HepG2 (cell line): ENCODE data around the gene COMP. TPM values are rescaled to one million over a fixed set of nuclear protein-coding genes. Genes with fewer than 3 reads are reported as not detected.

Source experiments
- HOXA9 ChIP-seq: sonication (generic); formaldehyde crosslinking; IDR thresholded peaks from 2 replicates; pipeline ENCODE4 v1.8.1; 2022; ENCODE audit warnings: missing genetic modification reagents, mild to moderate bottlenecking, moderate library complexity, borderline replicate concordance
- KMT2A ChIP-seq: sonication (generic); formaldehyde crosslinking; IDR thresholded peaks from 2 replicates; pipeline ENCODE4 v1.4.0; 2020; ENCODE audit warnings: missing genetic modification reagents
- MED8 ChIP-seq: sonication (generic); formaldehyde crosslinking; IDR thresholded peaks from 2 replicates; pipeline ENCODE4 v1.8.1; 2023; ENCODE audit warnings: mild to moderate bottlenecking, missing genetic modification reagents; ENCODE audit not compliant: insufficient replicate concordance
- MXD3 ChIP-seq: IDR thresholded peaks from 2 replicates; pipeline ENCODE4 v1.6.1; 2016; ENCODE audit warnings: mild to moderate bottlenecking, missing biosample characterization, missing genetic modification reagents
- NFE2 ChIP-seq: sonication (generic); formaldehyde crosslinking; IDR thresholded peaks from 2 replicates; pipeline ENCODE4 v1.4.0; 2020; ENCODE audit warnings: missing genetic modification reagents
- RFX1 ChIP-seq: fragments of 450-650 bp; IDR thresholded peaks from 2 replicates; pipeline ENCODE4 v1.6.1; 2017
- SALL2 ChIP-seq: sonication (generic); formaldehyde crosslinking; IDR thresholded peaks from 2 replicates; pipeline ENCODE4 v1.8.1; 2023; ENCODE audit warnings: mild to moderate bottlenecking, missing genetic modification reagents, inconsistent platforms
- SETDB1 ChIP-seq: sonication (generic); formaldehyde crosslinking; IDR thresholded peaks from 2 replicates; pipeline ENCODE4 v1.5.1; 2020; ENCODE audit warnings: missing genetic modification reagents, mild to moderate bottlenecking, borderline replicate concordance
- TOPORS ChIP-seq: sonication (generic); formaldehyde crosslinking; IDR thresholded peaks from 2 replicates; pipeline ENCODE4 v1.8.0; 2023; ENCODE audit warnings: mild to moderate bottlenecking, missing genetic modification reagents
- UBTF ChIP-seq: sonication (generic); formaldehyde crosslinking; IDR thresholded peaks from 2 replicates; pipeline ENCODE4 v1.4.0; 2020; ENCODE audit warnings: mild to moderate bottlenecking, missing genetic modification reagents
- ZNF280B ChIP-seq: sonication (generic); formaldehyde crosslinking; IDR thresholded peaks from 2 replicates; pipeline ENCODE4 v1.5.0; 2020; ENCODE audit warnings: missing genetic modification reagents, mild to moderate bottlenecking, borderline replicate concordance
- ZNF337 ChIP-seq: sonication (generic); formaldehyde crosslinking; IDR thresholded peaks from 2 replicates; pipeline ENCODE4 v1.5.1; 2020; ENCODE audit warnings: missing genetic modification reagents, low read depth, mild to moderate bottlenecking, borderline replicate concordance
- ZNF407 ChIP-seq: sonication (generic); formaldehyde crosslinking; IDR thresholded peaks from one replicate; pipeline ENCODE4 v1.5.1; 2020; ENCODE audit warnings: mild to moderate bottlenecking, missing genetic modification reagents; ENCODE audit errors: not compliant biosample characterization
- ZNF562 ChIP-seq: sonication (generic); formaldehyde crosslinking; IDR thresholded peaks from 2 replicates; pipeline ENCODE4 v1.8.0; 2022; ENCODE audit warnings: missing genetic modification reagents, borderline replicate concordance
- ZNF792 ChIP-seq: IDR thresholded peaks from 2 replicates; pipeline ENCODE4 v1.6.1; 2016
- ZNF878 ChIP-seq: sonication (generic); formaldehyde crosslinking; IDR thresholded peaks from 2 replicates; pipeline ENCODE4 v1.8.1; 2023; ENCODE audit warnings: mild to moderate bottlenecking, missing genetic modification reagents, moderate library complexity
- polyA plus RNA-seq, 8 experiments: library from polyadenylated mRNA; depleted of rRNA in 3 of 8; stranded (reverse) in 7 of 8; unstranded in 1 of 8; fragments of >200 nt; fragmentation: Illumina TruSeq in 4 of 8; extraction: Trizol in 4 of 8; gene quantifications; 2 replicates each; pipeline versions ENCODE4 v1.2.1 to v1.2.3, GENCODE V29; 2011 to 2016; ENCODE audit warnings: low read depth in 4 of 8, missing spikeins in 1 of 8, mixed read lengths in 1 of 8; ENCODE audit not compliant: insufficient read depth in 1 of 8
- total RNA-seq, 5 experiments: library from RNA; depleted of rRNA; stranded (reverse); fragments of >200 nt; fragmentation: Illumina TruSeq; extraction: Trizol; gene quantifications; 2 replicates each; pipeline ENCODE4 v1.2.3, GENCODE V29; 2016; ENCODE audit warnings: low read depth in 1 of 5

COMP gene
- total and polyA plus RNA-seq, 2 of the 13 experiments (the other 11 are each of a cell fraction or from before 2014, with no cell fraction given) = 0.04 to 0.13 TPM

- TF ChIP-seq MED8 (CRISPR knock-in tag) (no peak), HOXA9 (CRISPR knock-in tag) (no peak), ZNF878 (CRISPR knock-in tag) (no peak), ZNF337 (CRISPR knock-in tag) (no peak), UBTF (peak; percentile 43), NFE2 (CRISPR knock-in tag) (no peak), ZNF792 (CRISPR knock-in tag) (no peak), KMT2A (CRISPR knock-in tag) (no peak), ZNF562 (CRISPR knock-in tag) (no peak), RFX1 (no peak), MXD3 (no peak), TOPORS (no peak), SETDB1 (CRISPR knock-in tag) (no peak), ZNF280B (CRISPR knock-in tag) (no peak), SALL2 (CRISPR knock-in tag) (0 out of 2 replicates have a peak, but pooled peaks have one; percentile 28), ZNF407 (CRISPR knock-in tag) (no peak)
Measured at GRCh38 chr19:18798384-18799352, 7.6 kb upstream of the COMP start (continued).
